ENCODE results near the gene FREM3.

- TF ChIP-seq FOSL2 (IDR thresholded peaks at IDR 0.05) (no peak), FOSL2 (CRISPR knock-in tag; IDR thresholded peaks at IDR 0.05) (no peak)
- TF ChIP-seq, protein P1, sequence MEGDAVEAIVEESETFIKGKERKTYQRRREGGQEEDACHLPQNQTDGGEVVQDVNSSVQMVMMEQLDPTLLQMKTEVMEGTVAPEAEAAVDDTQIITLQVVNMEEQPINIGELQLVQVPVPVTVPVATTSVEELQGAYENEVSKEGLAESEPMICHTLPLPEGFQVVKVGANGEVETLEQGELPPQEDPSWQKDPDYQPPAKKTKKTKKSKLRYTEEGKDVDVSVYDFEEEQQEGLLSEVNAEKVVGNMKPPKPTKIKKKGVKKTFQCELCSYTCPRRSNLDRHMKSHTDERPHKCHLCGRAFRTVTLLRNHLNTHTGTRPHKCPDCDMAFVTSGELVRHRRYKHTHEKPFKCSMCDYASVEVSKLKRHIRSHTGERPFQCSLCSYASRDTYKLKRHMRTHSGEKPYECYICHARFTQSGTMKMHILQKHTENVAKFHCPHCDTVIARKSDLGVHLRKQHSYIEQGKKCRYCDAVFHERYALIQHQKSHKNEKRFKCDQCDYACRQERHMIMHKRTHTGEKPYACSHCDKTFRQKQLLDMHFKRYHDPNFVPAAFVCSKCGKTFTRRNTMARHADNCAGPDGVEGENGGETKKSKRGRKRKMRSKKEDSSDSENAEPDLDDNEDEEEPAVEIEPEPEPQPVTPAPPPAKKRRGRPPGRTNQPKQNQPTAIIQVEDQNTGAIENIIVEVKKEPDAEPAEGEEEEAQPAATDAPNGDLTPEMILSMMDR (IDR thresholded peaks at IDR 0.05): no peak
These were observed 13.6 kb upstream of the FREM3 start for GRCh38 chr4:143713955-143714625.
